ENCODE data around the gene LY6G5B.
A peak's percentile ranks its signal among the peaks of the same experiment; 100 is the strongest.

Gene LY6G5B

DNA sequence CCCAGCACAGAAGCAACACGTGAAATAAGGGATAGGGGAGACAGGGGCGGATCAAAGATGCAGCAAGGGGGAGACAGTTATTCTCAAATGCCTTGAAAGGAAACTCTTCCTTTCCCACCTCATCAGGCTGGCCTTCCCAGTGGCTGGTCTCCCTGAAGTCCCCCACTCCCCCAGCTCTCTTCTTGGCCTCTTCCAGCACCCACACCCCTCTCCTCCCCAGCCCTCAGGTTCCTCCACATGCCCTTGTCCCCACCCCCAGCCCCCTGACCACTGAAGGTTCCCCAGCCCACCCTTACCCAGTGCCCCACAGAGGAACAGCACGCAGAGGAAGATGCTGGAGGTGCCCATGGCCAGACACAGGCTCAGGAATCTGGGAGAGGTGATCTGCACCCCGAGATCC, 43.7 kb downstream of the LY6G5B start:
- no peak for DNase-seq (ENCODE audit: low spot score)
- no peaks in the 10 kb centered on the region for H3K27me3 ChIP-seq (ENCODE audit: insufficient read depth, poor library complexity, severe bottlenecking)
- H3K27ac ChIP-seq (ENCODE audit: poor library complexity, severe bottlenecking) = no peak overlapping the region
- TF ChIP-seq, protein P1, sequence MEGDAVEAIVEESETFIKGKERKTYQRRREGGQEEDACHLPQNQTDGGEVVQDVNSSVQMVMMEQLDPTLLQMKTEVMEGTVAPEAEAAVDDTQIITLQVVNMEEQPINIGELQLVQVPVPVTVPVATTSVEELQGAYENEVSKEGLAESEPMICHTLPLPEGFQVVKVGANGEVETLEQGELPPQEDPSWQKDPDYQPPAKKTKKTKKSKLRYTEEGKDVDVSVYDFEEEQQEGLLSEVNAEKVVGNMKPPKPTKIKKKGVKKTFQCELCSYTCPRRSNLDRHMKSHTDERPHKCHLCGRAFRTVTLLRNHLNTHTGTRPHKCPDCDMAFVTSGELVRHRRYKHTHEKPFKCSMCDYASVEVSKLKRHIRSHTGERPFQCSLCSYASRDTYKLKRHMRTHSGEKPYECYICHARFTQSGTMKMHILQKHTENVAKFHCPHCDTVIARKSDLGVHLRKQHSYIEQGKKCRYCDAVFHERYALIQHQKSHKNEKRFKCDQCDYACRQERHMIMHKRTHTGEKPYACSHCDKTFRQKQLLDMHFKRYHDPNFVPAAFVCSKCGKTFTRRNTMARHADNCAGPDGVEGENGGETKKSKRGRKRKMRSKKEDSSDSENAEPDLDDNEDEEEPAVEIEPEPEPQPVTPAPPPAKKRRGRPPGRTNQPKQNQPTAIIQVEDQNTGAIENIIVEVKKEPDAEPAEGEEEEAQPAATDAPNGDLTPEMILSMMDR (IDR thresholded peaks at IDR 0.05; ENCODE audit: poor library complexity, severe bottlenecking) = no peak
- no peaks in the 10 kb centered on the region for H3K36me3 ChIP-seq (ENCODE audit: low read depth)
- no peaks in the 10 kb centered on the region for H3K9me3 ChIP-seq (ENCODE audit: severe bottlenecking)
- H3K4me3 ChIP-seq (ENCODE audit: severe bottlenecking) = no peak overlapping the region
- no peak for ATAC-seq (ENCODE audit: low read depth)
- peaks cover 17% of the 10 kb centered on the region for H3K4me1 ChIP-seq (ENCODE audit: insufficient read depth, poor library complexity, severe bottlenecking)

DNA sequence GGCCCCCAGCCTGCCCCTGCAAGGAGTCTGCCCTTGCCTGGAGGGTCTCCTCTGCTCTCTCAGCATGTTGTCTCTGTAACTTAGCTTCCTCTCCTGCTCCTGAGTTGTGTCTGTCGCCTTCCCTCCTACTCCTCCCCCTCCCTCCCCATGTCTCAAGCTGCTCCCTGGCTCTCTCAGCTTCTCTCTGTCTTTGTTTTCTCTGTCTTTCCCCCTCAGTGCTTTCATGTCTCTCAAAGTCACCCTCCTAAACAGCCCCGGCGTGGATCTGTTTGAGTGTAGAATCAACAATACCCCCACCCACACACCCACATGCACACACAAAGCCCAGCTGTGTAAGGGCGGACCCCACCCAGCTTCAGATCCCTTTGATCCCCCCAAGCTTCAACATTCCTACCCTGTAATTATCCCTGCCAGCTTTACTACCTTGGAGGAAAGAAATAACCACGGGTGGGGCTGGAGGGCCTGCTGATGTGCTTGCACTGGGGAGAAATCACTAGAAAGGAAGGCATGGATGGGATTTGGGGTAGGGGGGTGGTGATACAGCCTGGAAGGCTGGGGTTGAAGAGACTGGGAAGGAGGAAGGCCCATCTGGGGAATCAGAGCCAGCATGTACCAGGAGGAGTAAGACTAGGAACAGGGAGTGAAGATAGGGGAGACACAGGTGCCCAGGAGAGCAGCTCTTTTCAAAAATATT, 44.4 kb downstream of the LY6G5B start:
- ATAC-seq (ENCODE audit: low read depth) = no peak
- no peak overlapping the region for H3K4me3 ChIP-seq (ENCODE audit: severe bottlenecking)
- peaks cover 21% of the 10 kb centered on the region for H3K4me1 ChIP-seq (ENCODE audit: insufficient read depth, poor library complexity, severe bottlenecking)
- no peaks in the 10 kb centered on the region for H3K27me3 ChIP-seq (ENCODE audit: insufficient read depth, poor library complexity, severe bottlenecking)
- TF ChIP-seq, protein P1 (IDR thresholded peaks at IDR 0.05; ENCODE audit: poor library complexity, severe bottlenecking) = no peak
- H3K36me3 ChIP-seq (ENCODE audit: low read depth) = no peaks in the 10 kb centered on the region
- DNase-seq (ENCODE audit: low spot score) = no peak
- H3K27ac ChIP-seq (ENCODE audit: poor library complexity, severe bottlenecking) = no peak overlapping the region
- no peaks in the 10 kb centered on the region for H3K9me3 ChIP-seq (ENCODE audit: severe bottlenecking)

DNA sequence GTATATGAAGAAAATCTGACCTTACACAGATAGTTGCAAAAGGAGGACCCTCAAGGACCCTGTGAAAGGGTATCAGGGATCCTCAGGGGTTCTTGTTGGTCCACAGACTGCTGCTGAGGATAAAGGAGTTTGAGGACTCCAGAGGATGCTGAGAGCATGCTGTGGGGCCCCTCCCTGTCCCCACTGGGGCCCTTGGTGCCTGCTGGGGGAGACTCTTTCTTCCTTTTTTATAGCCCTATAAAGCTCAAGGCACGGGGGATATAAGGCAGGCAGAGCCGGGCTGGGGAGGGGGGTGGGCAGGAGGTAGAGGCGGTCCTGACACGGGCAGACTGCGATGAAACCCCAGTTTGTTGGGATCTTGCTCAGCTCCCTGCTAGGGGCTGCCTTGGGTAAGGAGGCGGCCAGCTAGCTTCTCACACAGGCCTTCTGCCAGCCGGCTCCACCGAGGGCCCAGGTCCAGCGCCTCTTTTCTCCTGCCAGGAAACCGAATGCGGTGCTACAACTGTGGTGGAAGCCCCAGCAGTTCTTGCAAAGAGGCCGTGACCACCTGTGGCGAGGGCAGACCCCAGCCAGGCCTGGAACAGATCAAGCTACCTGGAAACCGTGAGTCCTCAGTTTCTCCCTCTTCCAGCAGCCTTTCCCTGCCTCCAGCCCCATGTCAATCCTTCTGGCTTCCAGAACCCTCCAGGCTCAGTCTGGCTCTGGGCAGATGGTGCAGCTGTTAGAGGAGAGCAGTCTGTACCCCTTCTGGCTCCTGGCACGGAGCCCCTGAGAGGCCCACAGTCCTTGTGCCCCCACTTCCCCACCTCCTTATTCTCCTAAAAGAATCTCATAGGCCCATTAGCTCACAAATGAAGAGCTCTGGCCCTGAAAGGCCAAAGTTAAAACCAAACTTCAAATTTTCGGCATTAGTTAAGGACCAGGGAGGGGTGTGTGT, 45.5 kb downstream of the LY6G5B start, which contains the start of gene LY6G6D:
LY6G6D (plus strand) TSS at position 327 of the 937 bp plus-strand sequence; CDS start at position 335, 8 bp downstream.
- Histone ChIP-seq H3K9me3 (ENCODE audit: severe bottlenecking) (no peaks in the 10 kb centered on the region), H3K4me3 (ENCODE audit: severe bottlenecking) (no peak within 1 kb of the TSS), H3K27ac (ENCODE audit: poor library complexity, severe bottlenecking) (no peak within 1 kb of the TSS), H3K27me3 (ENCODE audit: insufficient read depth, poor library complexity, severe bottlenecking) (no peaks in the 10 kb centered on the region), H3K36me3 (ENCODE audit: low read depth) (no peaks in the 10 kb centered on the region), H3K4me1 (ENCODE audit: insufficient read depth, poor library complexity, severe bottlenecking) (peaks cover 21% of the 10 kb centered on the region)
- TF ChIP-seq, protein P1 (IDR thresholded peaks at IDR 0.05; ENCODE audit: poor library complexity, severe bottlenecking) = no peak
- no peak for DNase-seq (ENCODE audit: low spot score)
- no peak for ATAC-seq (ENCODE audit: low read depth)

DNA sequence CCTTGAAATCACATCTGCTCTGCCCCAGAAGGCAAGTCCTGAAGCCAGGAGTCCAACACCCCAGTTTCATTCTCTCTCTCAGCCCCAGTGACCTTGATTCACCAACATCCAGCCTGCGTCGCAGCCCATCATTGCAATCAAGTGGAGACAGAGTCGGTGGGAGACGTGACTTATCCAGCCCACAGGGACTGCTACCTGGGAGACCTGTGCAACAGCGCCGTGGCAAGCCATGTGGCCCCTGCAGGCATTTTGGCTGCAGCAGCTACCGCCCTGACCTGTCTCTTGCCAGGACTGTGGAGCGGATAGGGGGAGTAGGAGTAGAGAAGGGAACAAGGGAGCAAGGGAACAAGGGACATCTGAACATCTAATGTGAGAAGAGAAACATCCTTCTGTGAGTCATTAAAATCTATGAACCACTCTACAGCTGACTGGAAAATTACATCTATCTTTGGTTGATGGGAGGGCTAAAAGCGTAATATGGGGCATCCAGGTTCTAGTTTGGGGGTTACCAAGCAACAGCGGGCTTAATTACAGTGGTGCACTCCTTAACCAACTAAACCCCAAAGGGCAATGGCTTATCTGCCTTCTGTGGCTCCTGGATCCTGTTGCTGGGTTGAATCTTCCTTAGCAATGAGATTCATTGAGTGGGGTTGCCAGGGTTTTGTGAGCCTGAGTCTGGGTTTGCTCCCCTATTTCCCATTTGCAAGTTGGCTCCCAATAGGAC, 47.9 kb downstream of the LY6G5B start:
- Histone ChIP-seq H3K36me3 (ENCODE audit: low read depth) (no peaks in the 10 kb centered on the region), H3K27me3 (ENCODE audit: insufficient read depth, poor library complexity, severe bottlenecking) (no peaks in the 10 kb centered on the region), H3K4me1 (ENCODE audit: insufficient read depth, poor library complexity, severe bottlenecking) (peaks cover 16% of the 10 kb centered on the region), H3K27ac (ENCODE audit: poor library complexity, severe bottlenecking) (peak overlapping the region; percentile 39), H3K4me3 (ENCODE audit: severe bottlenecking) (no peak overlapping the region), H3K9me3 (ENCODE audit: severe bottlenecking) (no peaks in the 10 kb centered on the region)
- TF ChIP-seq, protein P1 (IDR thresholded peaks at IDR 0.05; ENCODE audit: poor library complexity, severe bottlenecking) = peak; percentile 25
- ATAC-seq (ENCODE audit: low read depth) (peak; percentile 40; the same call in 1 of the 3 replicates), DNase-seq (ENCODE audit: low spot score) (no peak)

Data from RWPE2 (cell line).